PC-3 (cell line): ENCODE measurements around the gene EEIG1. TPM values are rescaled to one million over a fixed set of nuclear protein-coding genes. Genes with fewer than 3 reads are reported as not detected.
A peak's percentile ranks its signal among the peaks of the same experiment; 100 is the strongest.

ENCODE experiments used
- ATAC-seq: fragments of 200-7000 bp; cut with Tn5 transposase; 2 replicates; pipeline ENCODE4 v1.9.1; 2020; ENCODE audit warnings: mild to moderate bottlenecking, moderate library complexity
- BruUV-seq: library from RNA; stranded (reverse); fragments of 400-500 nt; replicated peaks from 2 replicates; lab custom pipeline; 2021; lab: Mats Ljungman, UMichigan
- CTCF ChIA-PET: fragments of 300-600 bp; sonication (Branson Sonifier 250); formaldehyde crosslinking; loops from one replicate; lab custom pipeline; 2022; ENCODE audit warnings: antibody characterized with exemption; lab: Charles Lee
- POLR2A ChIA-PET: fragments of 300-600 bp; sonication (Branson Sonifier 250); formaldehyde crosslinking; loops from one replicate; lab custom pipeline; 2022; ENCODE audit warnings: antibody characterized with exemption; ENCODE audit not compliant: unreplicated experiment; lab: Charles Lee
- DNase-seq: peaks from one replicate; pipeline ENCODE4 v3.0.0-alpha.2; 2015
- H2AFZ ChIP-seq: fragments of 300-600 bp; sonication (generic); 2 replicates; pipeline ENCODE4 v1.6.0; 2016; ENCODE audit warnings: antibody characterized with exemption, low read length
- H3F3A ChIP-seq: fragments of 300-600 bp; sonication (generic); one replicate; pipeline ENCODE4 v1.6.0; 2017; ENCODE audit warnings: antibody characterized with exemption, low read length, control low read depth, mild to moderate bottlenecking; ENCODE audit not compliant: unreplicated experiment
- H3K27ac ChIP-seq: fragments of 300-600 bp; sonication (generic); 2 replicates; pipeline ENCODE4 v1.5.1; 2016; ENCODE audit warnings: mild to moderate bottlenecking, low read length
- H3K27me3 ChIP-seq: fragments of 300-600 bp; sonication (generic); 2 replicates; pipeline ENCODE4 v1.6.1; 2016; ENCODE audit warnings: low read length, mixed read lengths
- H3K36me3 ChIP-seq: fragments of 300-600 bp; sonication (generic); 2 replicates; pipeline ENCODE4 v1.6.1; 2016; ENCODE audit warnings: low read depth, mixed run types, low read length, mixed read lengths
- H3K4me1 ChIP-seq: fragments of 300-600 bp; sonication (generic); 2 replicates; pipeline ENCODE4 v1.5.1; 2016; ENCODE audit warnings: low read length; ENCODE audit not compliant: insufficient read depth
- H3K4me2 ChIP-seq: fragments of 300-600 bp; sonication (generic); 2 replicates; pipeline ENCODE4 v1.6.0; 2016; ENCODE audit warnings: low read length
- H3K4me3 ChIP-seq: fragments of 300-600 bp; sonication (generic); 2 replicates; pipeline ENCODE4 v1.5.1; 2016; ENCODE audit warnings: mild to moderate bottlenecking, low read length, mixed read lengths
- H3K79me2 ChIP-seq: fragments of 300-600 bp; sonication (generic); 2 replicates; pipeline ENCODE4 v1.6.1; 2017; ENCODE audit warnings: low read length, mixed read lengths
- H3K9ac ChIP-seq: fragments of 300-600 bp; sonication (generic); 2 replicates; pipeline ENCODE4 v1.6.0; 2016; ENCODE audit warnings: mild to moderate bottlenecking, low read length
- H3K9me2 ChIP-seq: fragments of 300-600 bp; sonication (generic); replicated peaks from 2 replicates; pipeline ENCODE4 v1.6.1; 2016; ENCODE audit warnings: mixed run types, low read length, mixed read lengths
- H3K9me3 ChIP-seq: fragments of 300-600 bp; sonication (generic); 2 replicates; pipeline ENCODE4 v1.6.1; 2016; ENCODE audit warnings: low read length, mixed read lengths
- H4K20me1 ChIP-seq: fragments of 300-600 bp; sonication (generic); 2 replicates; pipeline ENCODE4 v1.6.1; 2016; ENCODE audit warnings: low read length, mixed read lengths
- CTCF ChIP-seq: fragments of 300-600 bp; sonication (generic); conservative IDR thresholded peaks from 2 replicates; pipeline ENCODE4 v1.5.1; 2017; ENCODE audit warnings: antibody characterized with exemption, low read depth, mild to moderate bottlenecking, low read length
- EZH2 ChIP-seq: fragments of 300-600 bp; sonication (generic); IDR thresholded peaks from one replicate; pipeline ENCODE4 v1.6.1; 2017; ENCODE audit warnings: antibody characterized with exemption, mild to moderate bottlenecking, low read length; ENCODE audit not compliant: unreplicated experiment
- EZH2phosphoT487 ChIP-seq: fragments of 300-600 bp; sonication (generic); IDR thresholded peaks from 2 replicates; pipeline ENCODE4 v1.6.1; 2018; ENCODE audit warnings: mild to moderate bottlenecking, antibody characterized with exemption, low read length, borderline replicate concordance
- intact Hi-C: fragments of 100-400 bp; cut with micrococcal nuclease; formaldehyde crosslinking; loops from 2 replicates; pipeline ENCODE4 v1.9.0; 2023
- total RNA-seq: library from RNA; depleted of rRNA; stranded (reverse); fragments of >200 nt; gene quantifications from 2 replicates; pipeline ENCODE4 v1.2.3, GENCODE V29; 2014

The EEIG1 gene
- total RNA-seq, 1 experiment from 2014 or later, result 10.8 TPM

DNA sequence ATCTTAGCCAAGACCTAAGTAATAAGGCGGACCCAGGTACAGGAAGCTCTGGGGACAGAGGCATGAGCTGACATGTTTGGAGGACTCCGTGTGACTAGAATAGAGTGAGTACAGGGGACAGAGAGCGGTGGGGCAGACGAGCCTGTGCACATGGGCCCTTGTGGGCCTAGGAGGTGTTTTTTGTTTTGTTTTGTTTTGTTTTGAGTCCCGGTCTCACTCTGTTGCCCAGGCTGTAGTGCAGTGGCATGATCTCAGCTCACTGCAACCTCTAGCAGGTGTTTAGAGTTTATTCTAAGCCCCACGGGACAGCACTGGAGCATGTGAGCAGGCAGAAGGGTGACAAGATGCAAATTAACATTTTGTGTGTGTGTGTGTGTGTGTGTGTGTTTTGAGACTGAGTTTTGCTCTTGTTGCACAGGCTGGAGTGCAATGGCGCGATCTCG lies 3.1 kb upstream of the EEIG1 start:
- Histone ChIP-seq H3K9ac (no peak overlapping the region), H3K27me3 (no peaks in the 10 kb centered on the region), H2AFZ (no peak overlapping the region), H3K79me2 (peaks cover 15% of the 10 kb centered on the region), H3K9me3 (no peaks in the 10 kb centered on the region), H4K20me1 (peaks cover 4% of the 10 kb centered on the region; the same call in 1 of the 2 replicates), H3K27ac (no peak overlapping the region), H3K4me3 (no peak overlapping the region), H3F3A (no peaks in the 10 kb centered on the region), H3K4me1 (peaks cover 19% of the 10 kb centered on the region), H3K9me2 (no peaks in the 10 kb centered on the region), H3K4me2 (no peak overlapping the region), H3K36me3 (no peaks in the 10 kb centered on the region)
- intact Hi-C loops, result no loop called here
- ChIA-PET POLR2A (no interaction called here), CTCF (no interaction called here)
- ATAC-seq (no peak), DNase-seq (no peak)
- BruUV-seq, result no TSS peak
- no peak for TF ChIP-seq EZH2phosphoT487

DNA sequence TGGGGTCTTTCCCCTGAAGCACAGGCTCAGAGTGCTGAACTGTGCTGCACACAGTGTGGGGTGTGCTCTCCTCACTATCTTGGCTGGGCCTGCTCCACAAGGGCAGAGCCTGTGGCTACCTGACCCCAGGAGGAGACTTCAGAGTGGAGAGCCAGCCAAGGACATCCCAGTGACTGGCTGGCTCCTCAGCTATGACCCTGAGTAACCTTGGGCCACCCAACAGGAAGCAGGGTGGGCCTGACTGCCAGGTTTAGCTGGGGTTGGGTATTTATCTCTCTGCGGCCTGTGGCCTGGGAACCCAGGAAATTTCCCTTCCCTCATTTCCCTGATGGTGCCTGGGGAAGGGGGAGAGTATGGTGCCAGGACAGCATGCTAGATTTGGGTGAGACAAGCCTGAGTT lies 2.1 kb upstream of the EEIG1 start:
- ChIA-PET POLR2A (no interaction called here), CTCF (no interaction called here)
- no peak for ATAC-seq
- no peaks in the 10 kb centered on the region for H3K27me3 ChIP-seq
- intact Hi-C loops, result no loop called here
- no peaks in the 10 kb centered on the region for H3K9me3 ChIP-seq
- no peak overlapping the region for H3K4me3 ChIP-seq
- TF ChIP-seq EZH2, result no peak
- TF ChIP-seq CTCF, result no peak
- no peak for TF ChIP-seq EZH2phosphoT487
- BruUV-seq, result no TSS peak
- no peak overlapping the region for H2AFZ ChIP-seq
- peaks cover 22% of the 10 kb centered on the region for H3K4me1 ChIP-seq
- peaks cover 8% of the 10 kb centered on the region; the same call in 1 of the 2 replicates for H4K20me1 ChIP-seq
- no peaks in the 10 kb centered on the region for H3K36me3 ChIP-seq
- no peaks in the 10 kb centered on the region for H3K9me2 ChIP-seq
- H3F3A ChIP-seq, result no peaks in the 10 kb centered on the region
- peaks cover 24% of the 10 kb centered on the region for H3K79me2 ChIP-seq
- DNase-seq, result no peak
- no peak overlapping the region for H3K27ac ChIP-seq
- H3K4me2 ChIP-seq, result no peak overlapping the region
- H3K9ac ChIP-seq, result no peak overlapping the region

DNA sequence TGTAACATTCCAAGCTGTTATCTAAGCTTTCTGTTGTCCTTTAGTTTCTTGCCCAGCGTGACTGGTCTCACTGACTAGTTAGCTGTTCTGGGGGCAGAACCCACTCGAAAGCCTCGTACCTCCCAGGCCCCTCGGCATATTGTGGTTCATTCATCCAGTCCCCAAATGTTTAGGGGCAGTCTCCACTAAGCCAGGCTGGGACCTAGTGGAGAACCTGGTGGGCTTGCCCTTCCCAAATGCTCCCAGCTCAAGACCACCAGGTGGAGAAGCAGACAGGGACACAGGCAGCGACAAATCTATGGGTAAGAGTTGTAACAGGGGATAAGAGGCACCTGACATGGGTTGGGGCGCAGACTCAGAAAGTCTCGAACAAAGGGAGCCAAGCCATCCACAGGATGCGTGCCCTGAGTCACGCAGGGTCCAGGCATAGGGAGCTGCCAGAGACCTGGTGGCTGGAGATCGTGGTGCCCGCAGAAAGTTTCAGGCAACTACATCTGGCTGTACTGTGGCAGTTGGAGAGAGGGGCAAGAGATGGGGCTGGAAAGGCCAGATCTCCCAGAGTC lies 851 bp upstream of the EEIG1 start:
- Histone ChIP-seq H3K4me2 (peak overlapping the region; percentile 100), H4K20me1 (peaks cover 8% of the 10 kb centered on the region; the same call in 1 of the 2 replicates), H3K9me3 (no peaks in the 10 kb centered on the region), H3K4me3 (peak overlapping the region; percentile 80), H3K9me2 (no peaks in the 10 kb centered on the region), H3K36me3 (no peaks in the 10 kb centered on the region), H3F3A (no peaks in the 10 kb centered on the region), H3K4me1 (peaks cover 22% of the 10 kb centered on the region), H3K79me2 (peaks cover 37% of the 10 kb centered on the region), H2AFZ (peak overlapping the region; percentile 97), H3K9ac (peak overlapping the region; percentile 74), H3K27me3 (no peaks in the 10 kb centered on the region), H3K27ac (no peak overlapping the region)
- CTCF ChIA-PET, result interaction anchor here (0.6 to 1.0 kb wide), 2 partner anchors 26 to 136 kb away, joined by 3 to 4 read pairs; no protein-coding TSS in a partner anchor
- TF ChIP-seq CTCF (no peak), EZH2 (no peak), EZH2phosphoT487 (no peak)
- ATAC-seq, result no peak
- POLR2A ChIA-PET, result no interaction called here
- intact Hi-C loops, result loop anchor here (2.0 kb wide), 1 partner anchor 53 kb away; no protein-coding TSS in a partner anchor
- DNase-seq, result no peak
- BruUV-seq, result TSS peak; percentile 97
